Transverse colon (tissue), 4 donors: Measurements from ENCODE around the gene INPP5E. TPM values are rescaled to one million over a fixed set of nuclear protein-coding genes. Genes with fewer than 3 reads are reported as not detected.

ENCODE experiments used
- DNase-seq: peaks from one replicate; pipeline ENCODE4 v3.0.0-alpha.2; 2019
- H3K27ac ChIP-seq, 4 donors: fragments of 200-600 bp; sonication (generic); 2 replicates each; pipeline ENCODE4 v1.5.1; 2016 to 2018; ENCODE audit warnings: inconsistent platforms in 4 of 4
- H3K27me3 ChIP-seq: fragments of 200-600 bp; sonication (generic); 2 replicates; pipeline ENCODE4 v1.5.1; 2017; ENCODE audit warnings: inconsistent platforms
- H3K36me3 ChIP-seq, 4 donors: fragments of 200-600 bp; sonication (generic); 2 replicates each; pipeline ENCODE4 v1.5.1; 2017 to 2019; ENCODE audit warnings: inconsistent platforms in 4 of 4
- H3K4me1 ChIP-seq, 4 donors: fragments of 200-600 bp; sonication (generic); 2 replicates each; pipeline ENCODE4 v1.5.1; 2017 to 2020; ENCODE audit warnings: inconsistent platforms in 4 of 4
- H3K4me3 ChIP-seq, 4 donors: fragments of 200-600 bp; sonication (generic); 1 replicate in 1 of 4; 2 replicates in 3 of 4; pipeline versions ENCODE4 v1.5.1 to v1.6.1; 2017 to 2019; ENCODE audit warnings: inconsistent platforms in 4 of 4
- H3K9me3 ChIP-seq, 2 donors: fragments of 200-600 bp; sonication (generic); 2 replicates each; pipeline ENCODE4 v1.5.1; 2017 to 2019; ENCODE audit warnings: inconsistent platforms in 2 of 2
- CTCF ChIP-seq, 5 experiments: fragments of 200-600 bp in 3 of 5; fragments of 450-650 bp in 2 of 5; sonication (generic) in 3 of 5; IDR thresholded peaks; 1 replicate in 2 of 5; 2 replicates in 3 of 5; pipeline ENCODE4 v1.5.1; 2016 to 2017; ENCODE audit warnings: antibody characterized with exemption in 5 of 5, inconsistent platforms in 3 of 5, mild to moderate bottlenecking in 2 of 5, moderate library complexity in 1 of 5
- EP300 ChIP-seq: sonication (generic); formaldehyde crosslinking; IDR thresholded peaks from one replicate; pipeline ENCODE4 v1.6.1; 2017; ENCODE audit warnings: antibody characterized with exemption, low read depth
- POLR2A ChIP-seq: fragments of 450-650 bp; IDR thresholded peaks from one replicate; pipeline ENCODE4 v1.6.1; 2016; ENCODE audit warnings: antibody characterized with exemption, mild to moderate bottlenecking, moderate library complexity
- POLR2AphosphoS5 ChIP-seq, 3 donors: sonication (generic); formaldehyde crosslinking; IDR thresholded peaks; one replicate each; pipeline ENCODE4 v1.6.1; 2016; ENCODE audit warnings: antibody characterized with exemption in 3 of 3
- WGBS, 2 donors: methylation state at CpG; one replicate each; pipeline ENCODE4 v1.1.5; 2018; ENCODE audit warnings: low coverage in 1 of 2; 5-methylcytosine and 5-hydroxymethylcytosine counted together
- in situ Hi-C, 4 donors: fragments of 200-750 bp; cut with MboI; loops; one replicate each; pipeline versions ENCODE4 v1.15.0 to v1.15.1; 2017; ENCODE audit warnings: low sequenced_read_pairs in 3 of 4, low pct_ligation_motif_present in 1 of 4, low pct_unique_long_range_greater_than_20kb in 1 of 4
- intact Hi-C: fragments of 100-400 bp; cut with DNase I; formaldehyde crosslinking; loops from one replicate; pipeline ENCODE4 v1.15.1; 2023; ENCODE audit warnings: low total_unique reads
- total RNA-seq, 4 donors: library from RNA; depleted of rRNA; stranded (reverse); fragments of >200 nt; gene quantifications; one replicate each; pipeline ENCODE4 v1.1.0, GENCODE V29; 2016

Gene INPP5E
- total RNA-seq, 4 donors from 2014 or later: 12.5 to 57.5 (median 18.3) TPM

GRCh38 chr9:136394312-136395019, 45.2 kb downstream of the INPP5E start:
- TF ChIP-seq POLR2AphosphoS5 (IDR thresholded peaks at IDR 0.05) (no peak), POLR2A (no peak), CTCF (IDR thresholded peaks at IDR 0.05) (no peak), EP300 (no peak)
- in situ Hi-C loops: no loop called here
- Histone ChIP-seq H3K9me3 (no peaks in the 10 kb centered on the region), H3K36me3 (peaks cover 0 to 26% (median 10%) of the 10 kb centered on the region in 4 donors), H3K27me3 (no peaks in the 10 kb centered on the region), H3K27ac (no peak overlapping the region), H3K4me1 (peaks cover 6 to 27% (median 25%) of the 10 kb centered on the region in 4 donors), H3K4me3 (no peak overlapping the region)
- intact Hi-C loops: no loop called here
- no peak for DNase-seq
- WGBS, 2 donors: 94% methylated on average over 17 of the region's 21 CpGs; no CpG with 5 or more reads in 1 of the 2 donors

- Histone ChIP-seq H3K27ac (no peak overlapping the region), H3K36me3 (peaks cover 0 to 34% (median 10%) of the 10 kb centered on the region in 4 donors)
- 82% methylated on average over 17 of the region's 17 CpGs; no CpG with 5 or more reads in 1 of the 2 donors for WGBS, 2 donors
These were observed 46.1 kb downstream of the INPP5E start for GRCh38 chr9:136393531-136393930.

GRCh38 chr9:136392538-136393449, 46.9 kb downstream of the INPP5E start:
- Histone ChIP-seq H3K4me1 (peaks cover 0 to 16% (median 12%) of the 10 kb centered on the region in 4 donors), H3K27me3 (no peaks in the 10 kb centered on the region), H3K4me3 (no peak overlapping the region), H3K36me3 (peaks cover 0 to 34% (median 10%) of the 10 kb centered on the region in 4 donors), H3K9me3 (no peaks in the 10 kb centered on the region), H3K27ac (no peak overlapping the region)
- intact Hi-C loops (no loop called here), in situ Hi-C loops (no loop called here)
- TF ChIP-seq CTCF (IDR thresholded peaks at IDR 0.05) (no peak), EP300 (no peak), POLR2AphosphoS5 (IDR thresholded peaks at IDR 0.05) (no peak)
- DNase-seq: no peak
- 93% methylated on average over 19 of the region's 21 CpGs; no CpG with 5 or more reads in 1 of the 2 donors for WGBS, 2 donors

More at GRCh38 chr9:136393531-136393930, 46.1 kb downstream of the INPP5E start:
- no peak overlapping the region for H3K4me3 ChIP-seq
- no peaks in the 10 kb centered on the region for H3K27me3 ChIP-seq
- H3K9me3 ChIP-seq: no peaks in the 10 kb centered on the region
- intact Hi-C loops (no loop called here), in situ Hi-C loops (no loop called here)
- H3K4me1 ChIP-seq: peaks cover 0 to 18% (median 15%) of the 10 kb centered on the region in 4 donors
- DNase-seq: no peak
- no peak for TF ChIP-seq CTCF (IDR thresholded peaks at IDR 0.05)
- TF ChIP-seq POLR2A: no peak
- no peak for TF ChIP-seq EP300
- no peak for TF ChIP-seq POLR2AphosphoS5 (IDR thresholded peaks at IDR 0.05)
